ENCODE results near the gene SNX24. TPM values are rescaled to one million over a fixed set of nuclear protein-coding genes. Genes with fewer than 3 reads are reported as not detected.

The SNX24 gene
- total RNA-seq, 2 donors from 2014 or later = 15.6 to 34.2 TPM

GRCh38 chr5:122954719-122955118 lies 109.3 kb downstream of the SNX24 start:
- Histone ChIP-seq H3K4me1 (ENCODE audit: control insufficient read depth in 1 of 2, low read depth in 2 of 2) (no peaks in the 10 kb centered on the region), H3K27ac (no peak overlapping the region), H3K27me3 (replicated peaks; ENCODE audit: insufficient read depth) (no peaks in the 10 kb centered on the region), H3K9me3 (peaks cover 6% of the 10 kb centered on the region), H3K36me3 (no peaks in the 10 kb centered on the region), H3K4me3 (no peak overlapping the region)
- DNase-seq (ENCODE audit: low spot score) (no peak), ATAC-seq (ENCODE audit: insufficient number of reproducible peaks, low FRiP score, low read depth) (no peak)
- TF ChIP-seq, protein P1, sequence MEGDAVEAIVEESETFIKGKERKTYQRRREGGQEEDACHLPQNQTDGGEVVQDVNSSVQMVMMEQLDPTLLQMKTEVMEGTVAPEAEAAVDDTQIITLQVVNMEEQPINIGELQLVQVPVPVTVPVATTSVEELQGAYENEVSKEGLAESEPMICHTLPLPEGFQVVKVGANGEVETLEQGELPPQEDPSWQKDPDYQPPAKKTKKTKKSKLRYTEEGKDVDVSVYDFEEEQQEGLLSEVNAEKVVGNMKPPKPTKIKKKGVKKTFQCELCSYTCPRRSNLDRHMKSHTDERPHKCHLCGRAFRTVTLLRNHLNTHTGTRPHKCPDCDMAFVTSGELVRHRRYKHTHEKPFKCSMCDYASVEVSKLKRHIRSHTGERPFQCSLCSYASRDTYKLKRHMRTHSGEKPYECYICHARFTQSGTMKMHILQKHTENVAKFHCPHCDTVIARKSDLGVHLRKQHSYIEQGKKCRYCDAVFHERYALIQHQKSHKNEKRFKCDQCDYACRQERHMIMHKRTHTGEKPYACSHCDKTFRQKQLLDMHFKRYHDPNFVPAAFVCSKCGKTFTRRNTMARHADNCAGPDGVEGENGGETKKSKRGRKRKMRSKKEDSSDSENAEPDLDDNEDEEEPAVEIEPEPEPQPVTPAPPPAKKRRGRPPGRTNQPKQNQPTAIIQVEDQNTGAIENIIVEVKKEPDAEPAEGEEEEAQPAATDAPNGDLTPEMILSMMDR (IDR thresholded peaks at IDR 0.05) = no peak

GRCh38 chr5:122957457-122957856 lies 112.0 kb downstream of the SNX24 start:
- Histone ChIP-seq H3K27me3 (replicated peaks; ENCODE audit: insufficient read depth) (no peaks in the 10 kb centered on the region), H3K9me3 (peaks cover 6% of the 10 kb centered on the region), H3K4me1 (ENCODE audit: control insufficient read depth in 1 of 2, low read depth in 2 of 2) (no peaks in the 10 kb centered on the region), H3K4me3 (no peak overlapping the region), H3K27ac (no peak overlapping the region), H3K36me3 (no peaks in the 10 kb centered on the region)
- DNase-seq (ENCODE audit: low spot score) (no peak), ATAC-seq (ENCODE audit: insufficient number of reproducible peaks, low FRiP score, low read depth) (no peak)
- TF ChIP-seq, protein P1 (IDR thresholded peaks at IDR 0.05) = no peak

DNA sequence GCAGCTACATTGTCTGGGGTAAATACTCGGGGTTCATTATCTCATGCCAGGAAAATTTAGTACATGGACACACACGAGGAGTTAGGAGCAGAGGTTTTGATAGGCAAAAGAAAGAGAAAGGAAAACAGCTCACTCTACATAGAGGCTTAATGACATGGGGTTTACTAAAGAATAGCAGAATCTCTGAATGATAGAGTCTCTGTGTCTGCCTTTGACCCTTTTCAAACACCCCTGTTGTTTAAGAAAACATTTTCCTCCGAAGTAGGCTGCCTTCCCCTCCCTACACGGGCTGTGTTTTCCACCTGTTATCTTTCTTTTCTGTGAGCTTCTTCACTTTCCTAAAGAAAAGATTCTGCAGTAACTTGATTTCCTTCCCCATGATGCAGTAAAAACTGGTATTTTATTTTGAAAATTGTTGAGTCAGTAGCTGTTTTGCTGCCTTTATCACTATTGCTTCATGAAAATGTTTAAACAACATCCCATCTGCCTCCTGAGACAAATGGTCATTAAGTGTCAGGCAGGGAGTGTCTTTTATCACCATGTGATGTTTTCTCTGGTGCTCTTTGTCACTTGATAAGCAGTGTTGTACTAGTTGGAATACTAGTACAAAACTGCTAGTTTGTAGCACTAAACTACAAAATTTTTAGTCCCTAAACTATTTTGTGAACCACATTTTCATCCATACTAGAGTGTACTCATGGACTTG lies 114.5 kb downstream of the SNX24 start:
- H3K27ac ChIP-seq = no peak overlapping the region
- no peaks in the 10 kb centered on the region for H3K36me3 ChIP-seq
- H3K4me3 ChIP-seq = no peak overlapping the region
- H3K4me1 ChIP-seq (ENCODE audit: control insufficient read depth in 1 of 2, low read depth in 2 of 2) = no peaks in the 10 kb centered on the region
- TF ChIP-seq, protein P1 (IDR thresholded peaks at IDR 0.05) = no peak
- H3K27me3 ChIP-seq (replicated peaks; ENCODE audit: insufficient read depth) = no peaks in the 10 kb centered on the region
- H3K9me3 ChIP-seq = peaks cover 6% of the 10 kb centered on the region
- no peak for ATAC-seq (ENCODE audit: insufficient number of reproducible peaks, low FRiP score, low read depth)
- no peak for DNase-seq (ENCODE audit: low spot score)

DNA sequence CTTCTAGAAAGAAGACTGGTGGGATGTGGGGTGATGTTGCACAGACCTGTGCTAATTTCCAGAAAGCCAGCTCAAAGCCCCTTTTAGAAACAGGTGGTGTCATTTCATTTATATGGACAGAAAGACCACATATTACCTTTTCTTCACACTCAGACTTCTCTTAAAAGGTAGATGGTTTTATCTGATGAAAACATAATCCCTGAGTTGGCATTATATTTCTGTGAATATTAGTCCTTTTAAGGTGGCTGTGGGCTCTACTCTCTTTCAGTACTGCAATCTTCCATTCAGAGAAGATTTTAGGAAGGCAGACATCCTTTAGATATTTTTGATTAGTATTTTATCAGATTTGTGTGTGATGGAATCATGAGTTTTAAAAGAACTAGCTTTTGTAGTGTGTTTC lies 117.9 kb downstream of the SNX24 start:
- H3K27ac ChIP-seq = no peak overlapping the region
- no peaks in the 10 kb centered on the region for H3K27me3 ChIP-seq (replicated peaks; ENCODE audit: insufficient read depth)
- TF ChIP-seq, protein P1 (IDR thresholded peaks at IDR 0.05) = no peak
- no peaks in the 10 kb centered on the region for H3K36me3 ChIP-seq
- no peaks in the 10 kb centered on the region for H3K9me3 ChIP-seq
- ATAC-seq (ENCODE audit: insufficient number of reproducible peaks, low FRiP score, low read depth) (no peak), DNase-seq (ENCODE audit: low spot score) (no peak)
- H3K4me3 ChIP-seq = no peak overlapping the region
- no peaks in the 10 kb centered on the region for H3K4me1 ChIP-seq (ENCODE audit: control insufficient read depth in 1 of 2, low read depth in 2 of 2)

DNA sequence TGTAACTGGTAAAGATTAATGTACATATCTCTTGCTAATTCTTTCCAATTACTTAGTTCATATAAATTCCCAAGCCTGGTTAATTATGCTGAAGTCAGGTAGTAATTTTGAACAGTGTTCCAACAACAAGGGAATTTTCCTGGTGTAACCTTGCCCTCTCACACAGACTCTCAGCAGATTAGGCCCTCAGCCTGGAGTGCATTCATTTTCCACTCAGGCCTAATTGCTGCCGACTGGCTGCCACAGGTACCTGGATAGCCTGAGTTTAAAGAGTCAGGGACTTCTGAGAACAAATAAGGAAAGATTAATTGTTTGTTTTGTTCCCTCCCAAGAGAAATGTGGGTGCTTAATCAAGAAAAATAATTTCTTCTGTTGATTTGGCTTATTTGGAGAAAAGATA lies 119.7 kb downstream of the SNX24 start:
- H3K9me3 ChIP-seq = no peaks in the 10 kb centered on the region
- DNase-seq (ENCODE audit: low spot score) (no peak), ATAC-seq (ENCODE audit: insufficient number of reproducible peaks, low FRiP score, low read depth) (no peak)
- TF ChIP-seq, protein P1 (IDR thresholded peaks at IDR 0.05) = no peak
- no peaks in the 10 kb centered on the region for H3K36me3 ChIP-seq
- H3K27ac ChIP-seq = no peak overlapping the region
- H3K4me3 ChIP-seq = no peak overlapping the region
- no peaks in the 10 kb centered on the region for H3K27me3 ChIP-seq (replicated peaks; ENCODE audit: insufficient read depth)
- H3K4me1 ChIP-seq (ENCODE audit: control insufficient read depth in 1 of 2, low read depth in 2 of 2) = no peaks in the 10 kb centered on the region

Measured in thoracic aorta (tissue), 2 donors.